Daoy (cell line): ENCODE results near the gene GALNT18. TPM values are rescaled to one million over a fixed set of nuclear protein-coding genes. Genes with fewer than 3 reads are reported as not detected.
A peak's percentile ranks its signal among the peaks of the same experiment; 100 is the strongest.

Experiments
- DNase-seq: peaks from one replicate; pipeline ENCODE4 v3.0.0-alpha.2; 2015; ENCODE audit warnings: low read depth
- total RNA-seq: library from RNA; depleted of rRNA; stranded (reverse); fragments of >200 nt; shearing (Covaris generic); gene quantifications from 2 replicates; pipeline ENCODE4 v1.2.3, GENCODE V29; 2014

GALNT18 gene
- total RNA-seq, 1 experiment from 2014 or later = 5.9 TPM

DNA sequence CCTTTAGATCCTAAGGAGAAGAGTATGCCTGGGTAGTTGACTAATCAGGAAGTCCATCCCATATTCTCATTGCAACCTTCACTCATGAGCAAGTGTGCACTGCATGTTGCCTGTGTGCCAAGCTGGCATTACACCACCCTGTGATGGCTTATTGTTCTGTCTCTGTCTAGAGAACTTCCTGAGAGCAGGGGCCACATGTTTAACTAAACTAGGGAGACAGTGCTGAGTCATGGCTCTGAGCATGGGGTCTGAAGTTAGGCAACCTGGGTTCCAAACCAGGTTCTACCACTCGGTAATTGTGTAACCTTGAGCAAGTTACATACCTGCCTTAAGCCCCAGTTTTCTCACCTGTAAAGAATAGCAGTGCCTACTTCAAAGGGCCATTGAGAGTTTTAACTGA lies 308.4 kb downstream of the GALNT18 start:
- DNase-seq = peak; percentile 69

- no peak for DNase-seq
Measured at GRCh38 chr11:11312738-11313137, 309.1 kb downstream of the GALNT18 start.

DNA sequence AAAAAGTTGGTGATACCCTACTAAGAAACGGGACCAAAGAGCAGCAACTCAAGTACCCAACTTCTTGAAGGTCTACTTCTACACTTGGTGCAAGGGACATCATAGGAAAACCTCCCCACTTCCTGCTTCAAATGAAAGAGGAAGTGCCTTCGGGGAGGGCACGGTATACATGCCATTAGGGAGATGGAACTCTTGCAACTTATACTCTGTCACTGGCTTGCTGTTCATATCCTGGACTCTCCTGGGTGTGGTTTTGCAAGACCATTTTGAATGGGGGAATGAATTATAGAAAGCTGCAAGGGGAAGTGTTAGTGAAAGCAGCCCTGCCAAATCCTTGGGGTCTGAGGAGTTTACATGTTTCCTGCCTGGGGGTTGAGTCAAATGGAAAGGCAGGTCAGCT lies 310.6 kb downstream of the GALNT18 start:
- no peak for DNase-seq

DNA sequence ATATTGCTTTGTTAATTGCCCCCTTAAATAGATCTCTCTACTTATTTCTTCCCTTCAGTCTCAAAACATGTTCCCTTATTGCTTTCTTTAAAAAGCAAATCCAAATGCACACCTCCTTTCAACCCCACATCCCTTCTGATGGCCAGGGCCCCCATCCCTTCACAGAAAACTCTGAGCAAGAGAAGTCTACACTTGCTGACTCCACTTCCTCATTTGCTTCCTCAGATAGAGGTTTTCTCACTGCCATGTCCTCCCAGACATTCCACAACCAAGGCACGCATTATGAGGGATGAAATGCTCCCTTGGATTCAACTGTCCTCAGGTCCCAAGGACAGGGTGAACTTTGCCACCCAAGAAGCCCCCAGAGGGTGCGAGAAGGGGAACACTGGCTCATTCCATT lies 311.9 kb downstream of the GALNT18 start:
- no peak for DNase-seq

- no peak for DNase-seq
Measured at GRCh38 chr11:11308249-11308648, 313.6 kb downstream of the GALNT18 start.

DNA sequence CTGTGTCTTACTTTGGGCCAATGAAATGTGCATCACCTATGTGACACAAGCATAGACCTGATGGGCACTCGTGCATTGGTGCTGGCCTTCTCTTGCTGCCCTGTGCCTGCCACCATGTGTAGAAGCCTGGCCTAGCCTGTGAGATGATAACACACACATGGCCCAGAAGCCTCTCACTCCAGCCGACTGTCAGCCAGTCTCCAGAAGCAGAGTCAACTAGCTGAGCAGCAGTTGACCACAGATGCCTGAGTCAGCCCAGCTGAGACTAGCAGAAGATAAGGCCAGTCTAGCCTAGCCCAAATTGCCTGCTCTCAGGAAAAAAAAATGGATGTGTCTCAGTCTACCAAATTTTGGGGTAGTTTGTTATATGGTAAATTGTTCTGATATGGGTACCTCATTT lies 314.9 kb downstream of the GALNT18 start:
- DNase-seq = peak; percentile 9

- DNase-seq = no peak
Measured at GRCh38 chr11:11304550-11304949, 317.3 kb downstream of the GALNT18 start.

- DNase-seq = no peak
Measured at GRCh38 chr11:11302565-11302964, 319.2 kb downstream of the GALNT18 start.

GRCh38 chr11:11301212-11301611 lies 320.6 kb downstream of the GALNT18 start:
- no peak for DNase-seq

DNA sequence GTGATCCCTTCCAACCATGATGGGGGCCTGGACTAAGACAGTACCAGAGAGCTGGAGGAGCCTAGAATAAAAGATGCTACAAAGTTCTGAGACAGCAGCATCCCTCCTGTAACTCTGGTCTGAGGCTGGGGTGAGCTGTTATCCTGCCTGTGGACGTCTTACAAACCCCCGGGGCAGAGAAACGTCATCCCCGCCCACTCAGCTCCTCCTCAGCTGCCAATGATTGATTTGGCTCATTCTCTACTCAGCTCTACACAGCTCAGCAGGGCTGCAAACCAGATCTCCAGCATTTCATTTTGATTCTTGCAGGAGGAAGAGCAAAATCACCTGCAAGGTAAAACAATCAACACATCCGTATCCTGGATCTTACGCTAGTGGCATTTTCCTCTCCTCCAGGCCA lies 324.2 kb downstream of the GALNT18 start:
- DNase-seq = peak; percentile 21

DNA sequence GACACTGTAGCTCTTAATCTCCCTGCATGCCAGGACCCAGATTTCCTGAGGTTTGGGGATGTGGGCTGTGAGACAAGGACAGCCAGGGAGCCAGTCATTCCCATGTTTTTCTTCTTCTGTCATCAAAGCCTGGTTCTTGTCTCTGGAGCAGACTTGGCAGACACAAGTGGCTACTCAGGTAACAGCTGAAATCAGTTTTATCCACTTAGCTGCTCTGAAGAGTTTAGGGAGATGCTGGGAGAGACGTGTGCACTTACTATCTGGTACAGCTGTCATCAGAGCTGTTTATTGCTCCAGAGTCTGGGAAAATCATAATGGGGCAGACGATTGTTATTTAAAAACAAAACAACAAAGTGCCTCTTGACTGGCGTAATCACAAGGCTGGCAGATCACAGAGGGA lies 325.4 kb downstream of the GALNT18 start:
- DNase-seq = no peak

GRCh38 chr11:11294551-11294855 lies 327.3 kb downstream of the GALNT18 start:
- no peak for DNase-seq

DNA sequence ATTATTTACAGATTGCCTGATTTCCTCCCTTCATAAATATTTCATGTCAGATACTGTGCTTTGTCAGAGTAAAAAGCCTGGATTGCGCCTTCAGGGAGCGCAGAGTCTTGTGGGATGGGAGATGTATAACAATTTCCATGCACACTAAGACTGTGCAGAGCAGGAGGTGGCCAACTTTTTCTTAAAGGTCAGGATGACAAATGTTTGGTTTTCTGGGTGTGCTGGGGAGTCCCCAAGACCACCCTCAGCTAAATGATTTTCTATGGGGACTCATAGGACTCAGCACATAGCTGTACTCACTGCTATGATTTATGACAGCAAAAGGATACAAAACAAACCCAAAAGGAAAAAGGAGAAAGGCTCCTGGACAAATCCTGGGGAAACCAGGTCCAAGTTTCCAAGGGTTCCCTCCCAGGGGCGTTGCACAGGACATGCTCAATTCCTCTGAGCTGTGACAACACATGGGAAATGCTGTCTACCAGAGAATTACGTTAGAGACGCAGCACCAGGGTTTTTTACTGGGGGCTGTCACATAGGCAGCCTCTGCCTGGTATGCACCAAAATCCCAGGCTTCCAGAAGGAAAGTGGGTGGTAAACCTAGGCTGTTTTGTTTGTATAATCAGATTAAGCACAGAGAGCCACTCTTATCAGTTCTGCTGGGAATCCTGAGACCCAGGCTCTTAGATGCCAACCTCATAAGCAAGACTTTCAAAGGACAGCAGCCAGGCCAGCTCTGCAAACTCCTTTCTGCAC lies 327.8 kb downstream of the GALNT18 start:
- DNase-seq = no peak

DNA sequence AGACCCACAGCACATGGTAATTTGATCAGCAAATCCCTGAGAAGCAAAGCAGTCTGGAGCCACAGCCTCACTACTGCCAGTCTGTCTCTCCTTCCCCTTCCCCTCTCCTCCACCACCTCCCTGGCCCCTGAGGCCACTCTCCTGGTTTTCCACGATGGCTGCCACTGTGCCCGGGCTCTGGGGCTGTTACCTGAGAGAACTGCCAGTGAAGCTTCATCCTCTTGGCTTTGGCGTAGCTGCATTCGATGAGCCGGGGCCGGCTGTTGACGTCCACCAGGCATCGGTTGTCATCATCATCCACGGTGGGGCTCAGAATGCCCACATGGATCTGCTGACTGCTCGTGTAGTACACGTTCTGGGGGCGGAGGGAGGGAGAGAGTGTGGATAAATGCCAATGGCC lies 329.0 kb downstream of the GALNT18 start:
- DNase-seq = no peak

DNA sequence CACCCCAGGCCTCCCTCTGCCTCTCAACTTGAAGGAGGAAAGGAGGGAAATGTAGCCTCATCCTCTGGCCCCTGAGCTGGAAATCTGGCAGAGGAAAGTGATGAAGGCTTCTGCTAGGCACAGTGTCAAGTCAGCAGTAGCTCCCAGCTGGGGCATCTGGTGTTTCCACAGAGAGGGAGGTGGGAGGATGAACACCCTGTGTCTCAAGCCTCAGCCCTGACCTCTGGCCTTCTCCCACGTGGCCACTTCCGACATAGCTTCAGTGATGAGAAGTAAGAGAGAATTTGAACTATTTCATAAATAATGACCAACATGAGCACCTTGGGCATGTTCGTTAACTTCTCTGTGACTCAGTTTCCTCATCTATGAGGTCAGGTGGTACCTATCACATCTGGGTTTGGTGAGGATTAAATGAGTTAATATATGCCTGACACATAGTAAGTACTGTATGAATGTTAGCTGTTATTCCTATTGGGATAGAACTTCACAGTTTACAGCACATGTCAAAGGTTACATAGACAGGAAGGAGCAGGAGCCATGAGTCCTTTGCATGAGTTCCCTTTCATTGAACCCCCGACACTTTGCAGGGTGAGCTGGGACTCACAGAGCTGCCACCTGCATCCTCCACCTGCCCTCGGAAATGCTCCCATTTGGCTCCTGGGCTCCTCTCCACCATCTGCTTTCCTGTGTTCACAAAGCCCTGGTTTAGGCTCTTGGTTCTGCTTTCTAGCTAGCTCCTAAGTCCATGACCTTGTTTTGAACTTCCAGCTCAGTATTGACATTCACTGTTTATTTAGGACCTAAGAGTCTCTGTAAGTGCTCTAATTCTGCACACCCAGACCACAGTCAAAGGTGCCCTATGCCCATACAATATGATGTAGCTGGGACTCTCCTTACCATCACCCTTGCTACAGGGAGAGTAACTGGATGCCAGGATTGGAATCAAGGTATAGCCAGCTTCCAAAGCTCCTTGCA lies 330.5 kb downstream of the GALNT18 start:
- no peak for DNase-seq

- DNase-seq = no peak
Measured at GRCh38 chr11:11290354-11290753, 331.5 kb downstream of the GALNT18 start.

DNA sequence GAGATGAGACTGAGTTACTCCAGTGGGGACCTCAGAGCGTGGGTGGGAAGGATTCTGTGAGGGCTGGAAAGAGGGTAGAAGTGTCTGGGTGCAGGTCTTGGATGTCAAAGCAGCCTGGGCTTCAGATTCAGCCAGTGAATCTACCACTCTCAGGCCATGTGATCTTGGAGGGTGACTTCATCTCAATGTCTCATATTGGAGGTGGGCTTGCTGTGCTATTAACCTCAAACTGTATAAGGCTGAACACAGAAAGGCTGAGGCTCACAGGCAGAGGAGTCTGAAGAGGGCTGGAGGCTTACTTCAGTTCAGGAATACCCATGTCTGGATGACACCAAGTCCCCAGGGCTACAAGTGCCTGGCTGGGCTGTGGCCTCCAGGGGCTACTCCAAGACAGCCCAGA lies 332.1 kb downstream of the GALNT18 start:
- DNase-seq = no peak

GRCh38 chr11:11288972-11289616 lies 332.7 kb downstream of the GALNT18 start:
- no peak for DNase-seq

DNA sequence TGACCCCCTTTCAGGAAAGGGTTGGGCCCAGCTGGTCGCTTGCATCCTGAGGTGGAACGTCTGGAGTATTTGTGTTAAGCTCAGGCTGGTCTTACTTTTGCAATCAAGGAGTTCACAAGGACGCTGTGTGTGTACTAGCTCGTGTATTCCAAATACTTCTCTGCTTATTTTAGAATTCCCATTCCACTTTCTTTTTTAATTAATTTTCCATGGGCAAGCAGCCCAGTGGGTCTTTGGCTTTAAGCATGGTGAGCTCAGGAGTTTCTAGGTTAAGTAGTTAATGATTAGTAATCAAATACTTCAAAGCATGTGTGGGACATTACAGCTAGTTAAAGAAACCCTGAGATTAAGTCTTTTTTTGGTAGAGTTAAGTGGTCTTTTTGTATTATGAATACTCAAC lies 337.3 kb downstream of the GALNT18 start:
- DNase-seq = no peak

DNA sequence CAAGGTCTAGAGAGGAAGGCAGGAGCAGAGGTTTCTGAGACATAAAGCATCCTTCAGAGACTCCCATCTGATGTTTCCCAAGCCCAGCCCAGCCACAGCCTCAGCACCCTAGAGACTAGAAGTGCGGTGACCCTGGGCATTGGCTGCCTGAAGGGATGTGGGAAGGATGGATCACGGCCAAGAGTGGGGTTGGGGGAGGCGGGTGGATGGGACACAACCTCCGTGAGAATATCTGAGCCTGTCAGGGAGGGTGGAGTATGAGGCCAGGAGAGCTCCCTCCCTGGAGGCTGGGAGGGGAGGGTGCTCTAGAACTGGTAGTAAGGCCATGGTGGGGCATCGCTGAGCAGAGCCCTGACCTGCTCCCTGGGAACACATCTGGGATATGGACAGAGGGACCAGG lies 340.2 kb downstream of the GALNT18 start:
- no peak for DNase-seq

- DNase-seq = no peak
Measured at GRCh38 chr11:11280826-11281225, 341.0 kb downstream of the GALNT18 start.

- peak; percentile 27 for DNase-seq
Measured at GRCh38 chr11:11279956-11280689, 341.7 kb downstream of the GALNT18 start.
